CD14-positive monocyte (primary cell): ENCODE measurements around the gene HAVCR2. TPM values are rescaled to one million over a fixed set of nuclear protein-coding genes. Genes with fewer than 3 reads are reported as not detected.

ENCODE experiments used
- DNase-seq, 3 donors: peaks; one replicate each; pipeline ENCODE4 v3.0.0-alpha.2; 2011 to 2022
- H2AFZ ChIP-seq: 2 replicates; pipeline ENCODE4 v1.6.0; 2012; ENCODE audit warnings: mild to moderate bottlenecking, low read depth, low read length, inconsistent platforms; ENCODE audit not compliant: insufficient read depth, poor library complexity, severe bottlenecking
- H3K27ac ChIP-seq, 2 donors: 1 replicate in 1 of 2; 2 replicates in 1 of 2; pipeline ENCODE4 v1.5.1; 2012 to 2013; ENCODE audit warnings: low read length in 2 of 2, control low read depth in 1 of 2, inconsistent platforms in 1 of 2, low read depth in 1 of 2, mild to moderate bottlenecking in 1 of 2
- H3K27me3 ChIP-seq, 2 donors: one replicate each; pipeline versions ENCODE4 v1.6.0 to v1.6.1; 2011 to 2013; ENCODE audit warnings: low read length in 2 of 2; ENCODE audit not compliant: control insufficient read depth in 2 of 2, insufficient read depth in 2 of 2
- H3K36me3 ChIP-seq, 2 donors: replicated peaks in 1 of 2; 1 replicate in 1 of 2; 2 replicates in 1 of 2; pipeline versions ENCODE4 v1.5.1 to v1.6.1; 2012 to 2013; ENCODE audit warnings: low read length in 2 of 2, control low read depth in 1 of 2, inconsistent platforms in 1 of 2, mild to moderate bottlenecking in 1 of 2; ENCODE audit not compliant: insufficient read depth in 2 of 2, control insufficient read depth in 1 of 2
- H3K4me1 ChIP-seq, 2 donors: 1 replicate in 1 of 2; 2 replicates in 1 of 2; pipeline versions ENCODE4 v1.5.1 to v1.6.1; 2012 to 2013; ENCODE audit warnings: low read length in 2 of 2, control low read depth in 1 of 2, inconsistent platforms in 1 of 2, mild to moderate bottlenecking in 1 of 2, moderate library complexity in 1 of 2; ENCODE audit not compliant: insufficient read depth in 2 of 2, control insufficient read depth in 1 of 2
- H3K4me2 ChIP-seq: replicated peaks from 2 replicates; pipeline ENCODE3; 2012; ENCODE audit warnings: low read length, moderate library complexity, mild to moderate bottlenecking; ENCODE audit not compliant: poor library complexity, severe bottlenecking; ENCODE audit errors: extremely low read depth
- H3K4me3 ChIP-seq, 3 experiments: fragments of 200-600 bp in 1 of 3; sonication (generic) in 1 of 3; replicated peaks in 1 of 3; 1 replicate in 2 of 3; 2 replicates in 1 of 3; pipeline ENCODE4 v1.5.1; 2011 to 2013; ENCODE audit warnings: low read length in 3 of 3, mild to moderate bottlenecking in 3 of 3, control low read depth in 2 of 3, low read depth in 2 of 3, inconsistent platforms in 1 of 3, moderate library complexity in 1 of 3
- H3K79me2 ChIP-seq: 2 replicates; pipeline ENCODE4 v1.6.0; 2012; ENCODE audit warnings: mild to moderate bottlenecking, control low read depth, inconsistent platforms, low read length, moderate library complexity; ENCODE audit not compliant: insufficient read depth
- H3K9ac ChIP-seq: 2 replicates; pipeline ENCODE4 v1.6.0; 2017; ENCODE audit warnings: low read length, mild to moderate bottlenecking; ENCODE audit not compliant: insufficient read depth, poor library complexity, severe bottlenecking
- H3K9me3 ChIP-seq, 2 donors: replicated peaks in 1 of 2; 1 replicate in 1 of 2; 2 replicates in 1 of 2; pipeline versions ENCODE4 v1.5.1 to v1.6.1; 2012 to 2013; ENCODE audit warnings: low read length in 2 of 2, control low read depth in 1 of 2; ENCODE audit not compliant: control insufficient read depth in 1 of 2, insufficient read depth in 1 of 2
- H4K20me1 ChIP-seq: 2 replicates; pipeline ENCODE4 v1.6.0; 2012; ENCODE audit warnings: mild to moderate bottlenecking, low read length, control low read depth, moderate library complexity; ENCODE audit not compliant: insufficient read depth
- H3K27ac Mint-ChIP-seq, 7 donors: one replicate each; pipeline ENCODE4 v1.8.0; 2020; ENCODE audit warnings: mild to moderate bottlenecking in 7 of 7, mixed read lengths in 7 of 7, moderate library complexity in 6 of 7, inconsistent platforms in 2 of 7
- H3K27me3 Mint-ChIP-seq, 3 donors: one replicate each; pipeline ENCODE4 v1.8.0; 2021 to 2022; ENCODE audit warnings: low read depth in 3 of 3, mild to moderate bottlenecking in 3 of 3, mixed read lengths in 3 of 3, moderate library complexity in 3 of 3, inconsistent platforms in 1 of 3
- H3K36me3 Mint-ChIP-seq, 2 donors: one replicate each; pipeline ENCODE4 v1.8.0; 2020; ENCODE audit warnings: mixed read lengths in 2 of 2, inconsistent platforms in 1 of 2, mild to moderate bottlenecking in 1 of 2
- H3K4me1 Mint-ChIP-seq: one replicate; pipeline ENCODE4 v1.8.0; 2020; ENCODE audit warnings: mild to moderate bottlenecking, mixed read lengths
- H3K4me3 Mint-ChIP-seq, 2 donors: one replicate each; pipeline ENCODE4 v1.8.0; 2020; ENCODE audit warnings: mild to moderate bottlenecking in 2 of 2, mixed read lengths in 2 of 2, moderate library complexity in 1 of 2
- H3K9me3 Mint-ChIP-seq, 7 donors: one replicate each; pipeline ENCODE4 v1.8.0; 2020 to 2022; ENCODE audit warnings: mixed read lengths in 7 of 7, mild to moderate bottlenecking in 6 of 7, moderate library complexity in 6 of 7, inconsistent platforms in 2 of 7
- WGBS: methylation state at CpG from one replicate; pipeline ENCODE4 v1.1.5; 2013; ENCODE audit warnings: missing lambda C conversion rate; ENCODE audit not compliant: insufficient coverage; 5-methylcytosine and 5-hydroxymethylcytosine counted together
- intact Hi-C, 2 donors: fragments of 100-400 bp; cut with micrococcal nuclease; formaldehyde crosslinking; loops; one replicate each; pipeline versions ENCODE4 v1.15.0 to v1.15.1; 2023
- polyA plus RNA-seq, 3 donors: library from polyadenylated mRNA; depleted of rRNA in 1 of 3; unstranded in 2 of 3; stranded (reverse) in 1 of 3; fragments of 300-500 nt in 2 of 3; fragments of >200 nt in 1 of 3; fragmentation: Illumina TruSeq in 2 of 3; gene quantifications; 1 replicate in 2 of 3; 2 replicates in 1 of 3; pipeline ENCODE4 v1.2.3, GENCODE V29; 2012 to 2021
- TF ChIP-seq, protein P1 (sequence below): fragments of 200-600 bp; IDR thresholded peaks from one replicate; pipeline ENCODE4 v1.8.0; 2022; ENCODE audit warnings: antibody characterized with exemption, mild to moderate bottlenecking

Gene HAVCR2
- polyA plus RNA-seq, 3 donors: 33.1 to 56.8 (median 45.0) TPM

DNA sequence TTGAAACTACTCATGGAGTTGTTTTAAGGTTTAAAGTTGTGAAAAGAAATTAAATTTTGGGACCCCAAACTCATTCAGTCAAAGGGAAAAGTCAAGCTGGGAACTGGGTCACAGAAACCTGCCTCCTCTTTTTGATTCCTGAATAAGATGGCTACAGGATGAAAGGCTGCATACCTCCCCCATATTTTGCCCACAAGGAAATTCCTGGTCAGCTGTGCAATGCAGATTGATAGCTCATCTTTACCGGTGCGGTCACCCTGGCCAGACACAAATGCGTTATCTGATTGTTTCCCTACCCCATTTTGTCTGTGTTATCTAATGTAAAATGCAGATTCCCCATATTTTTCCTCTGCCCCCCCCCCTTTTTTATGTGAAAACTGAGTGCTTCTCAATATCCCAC is 1.3 kb downstream of the HAVCR2 start:
- Histone ChIP-seq H3K9me3 (no peaks in the 10 kb centered on the region), H3K27ac (peak overlapping the region; percentile 97 to 98), H3K4me2 (peak overlapping the region; percentile 79), H3K4me1 (peaks cover 73 to 78% of the 10 kb centered on the region in 2 donors), H3K4me3 (peak overlapping the region; percentile 41 to 90 (median 73)), H3K79me2 (peaks cover 48% of the 10 kb centered on the region), H4K20me1 (no peaks in the 10 kb centered on the region), H3K27me3 (no peaks in the 10 kb centered on the region), H3K9ac (peak overlapping the region; percentile 76), H3K36me3 (peaks cover 7 to 20% of the 10 kb centered on the region in 2 donors), H2AFZ (peak overlapping the region; percentile 13)
- TF ChIP-seq, protein P1, sequence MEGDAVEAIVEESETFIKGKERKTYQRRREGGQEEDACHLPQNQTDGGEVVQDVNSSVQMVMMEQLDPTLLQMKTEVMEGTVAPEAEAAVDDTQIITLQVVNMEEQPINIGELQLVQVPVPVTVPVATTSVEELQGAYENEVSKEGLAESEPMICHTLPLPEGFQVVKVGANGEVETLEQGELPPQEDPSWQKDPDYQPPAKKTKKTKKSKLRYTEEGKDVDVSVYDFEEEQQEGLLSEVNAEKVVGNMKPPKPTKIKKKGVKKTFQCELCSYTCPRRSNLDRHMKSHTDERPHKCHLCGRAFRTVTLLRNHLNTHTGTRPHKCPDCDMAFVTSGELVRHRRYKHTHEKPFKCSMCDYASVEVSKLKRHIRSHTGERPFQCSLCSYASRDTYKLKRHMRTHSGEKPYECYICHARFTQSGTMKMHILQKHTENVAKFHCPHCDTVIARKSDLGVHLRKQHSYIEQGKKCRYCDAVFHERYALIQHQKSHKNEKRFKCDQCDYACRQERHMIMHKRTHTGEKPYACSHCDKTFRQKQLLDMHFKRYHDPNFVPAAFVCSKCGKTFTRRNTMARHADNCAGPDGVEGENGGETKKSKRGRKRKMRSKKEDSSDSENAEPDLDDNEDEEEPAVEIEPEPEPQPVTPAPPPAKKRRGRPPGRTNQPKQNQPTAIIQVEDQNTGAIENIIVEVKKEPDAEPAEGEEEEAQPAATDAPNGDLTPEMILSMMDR: no peak
- WGBS: 18% methylated on average over 3 of the region's 3 CpGs
- H3K9me3 Mint-ChIP-seq: no peaks in the 10 kb centered on the region
- peaks cover 29 to 31% of the 10 kb centered on the region in 2 donors for H3K36me3 Mint-ChIP-seq
- H3K27ac Mint-ChIP-seq: peak overlapping the region; percentile 98 to 100 (median 99)
- peak in 1 of 3 donors; percentile 65 for DNase-seq
- peaks cover 0 to 2% (median 0%) of the 10 kb centered on the region in 3 donors for H3K27me3 Mint-ChIP-seq
- H3K4me1 Mint-ChIP-seq: peaks cover 68% of the 10 kb centered on the region
- peak overlapping the region; percentile 77 to 92 for H3K4me3 Mint-ChIP-seq
- intact Hi-C loops: no loop called here

DNA sequence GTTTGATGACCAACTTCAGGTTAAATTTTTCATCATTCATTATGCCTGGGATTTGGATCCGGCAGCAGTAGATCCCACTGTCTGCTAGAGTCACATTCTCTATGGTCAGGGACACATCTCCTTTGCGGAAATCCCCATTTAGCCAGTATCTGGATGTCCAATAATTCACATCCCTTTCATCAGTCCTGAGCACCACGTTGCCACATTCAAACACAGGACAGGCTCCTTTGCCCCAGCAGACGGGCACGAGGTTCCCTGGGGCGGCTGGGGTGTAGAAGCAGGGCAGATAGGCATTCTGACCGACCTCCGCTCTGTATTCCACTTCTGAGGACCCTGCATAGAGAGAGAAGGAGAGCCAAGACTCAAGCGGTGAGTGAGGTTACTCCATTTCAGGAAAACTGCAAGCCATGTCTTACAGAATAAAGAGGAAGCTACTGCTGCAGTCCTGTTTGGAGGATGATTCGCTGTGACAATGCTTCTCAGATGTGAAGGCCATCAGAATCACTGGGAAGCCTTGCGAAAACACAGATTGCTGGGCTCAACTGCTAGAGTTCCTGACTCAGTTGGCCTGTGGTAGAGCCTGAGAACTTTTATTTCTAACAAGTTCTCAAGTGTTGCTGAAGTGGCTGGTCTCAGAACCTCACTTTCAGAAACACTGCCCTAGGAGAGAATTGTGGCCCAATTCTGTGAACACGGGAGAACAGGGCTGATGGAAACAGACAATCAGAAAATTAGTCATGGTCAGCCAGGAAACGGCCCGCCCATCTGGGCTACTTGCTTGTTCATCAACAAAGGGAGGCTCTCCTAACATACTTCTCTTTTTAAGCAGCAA is 2.0 kb downstream of the HAVCR2 start:
- DNase-seq: peak; percentile 89 to 97 (median 90)
- H3K4me3 ChIP-seq: peak overlapping the region; percentile 41 to 73 (median 65)
- peak overlapping the region; percentile 13 for H2AFZ ChIP-seq
- no peaks in the 10 kb centered on the region for H3K9me3 ChIP-seq
- peak overlapping the region; percentile 76 for H3K9ac ChIP-seq
- Mint-ChIP-seq H3K4me3 (peak overlapping the region; percentile 77 to 92), H3K36me3 (peaks cover 34 to 38% of the 10 kb centered on the region in 2 donors), H3K27me3 (peaks cover 0 to 2% (median 0%) of the 10 kb centered on the region in 3 donors), H3K4me1 (peaks cover 68% of the 10 kb centered on the region), H3K27ac (peak overlapping the region; percentile 98 to 100 (median 99)), H3K9me3 (peaks cover 0 to 2% (median 0%) of the 10 kb centered on the region in 7 donors)
- WGBS: 26% methylated on average over 6 of the region's 14 CpGs
- no peaks in the 10 kb centered on the region for H3K27me3 ChIP-seq
- peaks cover 70 to 73% of the 10 kb centered on the region in 2 donors for H3K4me1 ChIP-seq
- TF ChIP-seq, protein P1: no peak
- intact Hi-C loops: no loop called here
- H4K20me1 ChIP-seq: no peaks in the 10 kb centered on the region
- peak overlapping the region; percentile 79 for H3K4me2 ChIP-seq
- H3K27ac ChIP-seq: peak overlapping the region; percentile 97 to 98
- H3K36me3 ChIP-seq: peaks cover 12 to 27% of the 10 kb centered on the region in 2 donors
- peaks cover 55% of the 10 kb centered on the region for H3K79me2 ChIP-seq
